Gastrocnemius medialis (tissue), 4 donors: ENCODE data around the gene NCAPG2.

Source experiments
- CTCF ChIP-seq, 5 experiments: fragments of 450-650 bp in 3 of 5; fragments of 200-600 bp in 2 of 5; sonication (generic) in 2 of 5; IDR thresholded peaks in 4 of 5; conservative IDR thresholded peaks in 1 of 5; 1 replicate in 4 of 5; 2 replicates in 1 of 5; pipeline ENCODE4 v1.5.1; 2016 to 2019; ENCODE audit warnings: antibody characterized with exemption in 5 of 5, mild to moderate bottlenecking in 3 of 5, moderate library complexity in 3 of 5
- POLR2A ChIP-seq, 2 donors: fragments of 450-650 bp; IDR thresholded peaks; one replicate each; pipeline ENCODE4 v1.6.1; 2017; ENCODE audit warnings: antibody characterized with exemption in 2 of 2, mild to moderate bottlenecking in 2 of 2, moderate library complexity in 2 of 2

GRCh38 chr7:158729646-158730382, 25.2 kb upstream of the NCAPG2 start:
- TF ChIP-seq CTCF (IDR thresholded peaks at IDR 0.05 in 4 of 5, conservative IDR thresholded peaks at IDR 0.05 in 1 of 5) (no peak), POLR2A (IDR thresholded peaks at IDR 0.05) (no peak)
